Stimulated activated CD4-positive, alpha-beta T cell treated with anti-CD3 and anti-CD28 coated beads, Interleukin-4, amount 100 ng/mL, for 1 hour (primary cell): Measurements from ENCODE around the gene ABCA7.

Source experiments
- DNase-seq: peaks from one replicate; pipeline ENCODE4 v3.0.0-alpha.2; 2020

Gene ABCA7

DNA sequence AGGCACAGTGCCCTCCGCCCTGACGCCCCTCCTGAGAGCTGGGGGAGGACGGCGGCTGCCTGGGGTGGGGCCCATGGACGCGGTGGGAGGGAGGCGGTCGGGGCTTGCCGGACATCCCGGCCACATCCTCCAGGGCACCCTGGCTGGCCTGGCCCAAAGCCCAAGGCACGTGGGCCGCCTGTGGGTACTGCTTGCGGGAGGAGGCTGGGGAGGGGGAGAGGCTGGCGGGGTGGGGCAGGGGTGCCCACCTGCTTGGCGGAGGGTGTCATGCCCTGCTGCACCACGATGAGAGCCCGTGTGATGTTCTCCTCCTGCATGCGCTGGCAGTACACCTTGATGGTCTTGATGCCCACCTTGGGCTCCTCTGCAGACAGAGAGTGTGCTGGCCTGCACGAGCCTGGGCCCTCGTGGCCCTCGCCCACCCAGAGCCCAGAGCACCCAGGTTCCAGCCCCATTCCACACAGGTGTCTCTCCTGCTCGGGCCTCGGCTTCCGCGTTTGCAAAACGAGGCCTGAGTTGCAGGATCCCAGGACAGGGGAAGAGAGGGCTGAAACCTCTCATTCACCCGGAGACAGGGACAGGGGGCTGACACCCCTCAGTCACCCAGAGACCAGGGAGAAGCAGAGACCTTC, 51.8 kb downstream of the ABCA7 start:
- DNase-seq: no peak

DNA sequence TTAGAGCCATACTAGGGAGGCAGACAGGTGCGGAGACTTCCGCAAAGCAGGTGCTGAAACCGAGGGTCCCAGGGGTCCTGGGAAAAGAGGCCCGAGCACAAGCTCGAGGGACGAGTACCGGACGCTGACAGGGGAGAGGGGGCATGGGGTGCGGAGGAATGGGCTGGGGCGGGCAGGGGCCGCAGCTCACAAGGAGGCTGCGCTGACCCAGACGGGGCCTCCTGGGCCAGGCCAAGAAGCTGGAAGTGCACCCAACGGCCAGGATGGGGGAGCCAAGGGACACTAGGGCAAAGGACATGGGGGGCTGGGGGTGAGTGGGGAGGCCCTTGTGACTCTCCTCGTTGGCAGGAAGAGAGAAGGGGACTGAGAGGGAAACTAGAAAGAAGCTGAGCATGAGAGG, 53.4 kb downstream of the ABCA7 start:
- DNase-seq: no peak

DNA sequence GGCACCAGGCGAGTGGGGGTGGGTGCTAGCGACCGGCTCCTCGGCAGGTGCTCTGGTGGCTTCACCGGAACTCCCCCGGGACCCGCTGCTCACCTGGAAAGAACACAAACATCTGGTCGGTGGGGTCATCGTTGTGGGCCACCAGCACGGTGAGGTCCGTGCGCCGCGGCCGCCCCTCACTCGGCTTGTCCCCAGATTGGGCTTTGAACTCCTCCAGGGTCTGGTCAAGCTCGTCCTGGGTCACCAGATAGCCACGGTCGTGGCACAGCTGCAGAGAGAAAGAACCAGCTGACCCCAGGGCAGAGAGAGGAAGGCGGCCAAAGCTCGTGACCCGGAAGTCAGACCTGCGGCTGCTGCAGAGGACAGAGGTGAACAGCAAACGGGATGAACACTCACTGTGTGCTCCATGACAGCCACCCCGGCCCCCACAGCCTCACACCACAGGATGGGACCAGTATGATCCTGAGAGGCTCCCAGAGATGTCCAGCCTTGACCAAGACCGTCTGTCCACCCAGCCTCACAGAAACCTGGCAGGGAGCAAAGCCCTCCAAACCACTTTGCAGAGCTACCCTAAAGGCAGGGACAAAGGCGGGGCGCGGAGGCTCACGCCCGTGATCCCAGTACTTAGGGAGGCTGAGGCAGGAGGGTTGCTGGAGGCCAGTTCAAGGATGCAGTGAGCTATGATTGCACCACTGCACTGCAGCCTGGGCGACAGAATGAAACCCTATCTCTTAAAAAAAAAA, 54.1 kb downstream of the ABCA7 start:
- no peak for DNase-seq

DNA sequence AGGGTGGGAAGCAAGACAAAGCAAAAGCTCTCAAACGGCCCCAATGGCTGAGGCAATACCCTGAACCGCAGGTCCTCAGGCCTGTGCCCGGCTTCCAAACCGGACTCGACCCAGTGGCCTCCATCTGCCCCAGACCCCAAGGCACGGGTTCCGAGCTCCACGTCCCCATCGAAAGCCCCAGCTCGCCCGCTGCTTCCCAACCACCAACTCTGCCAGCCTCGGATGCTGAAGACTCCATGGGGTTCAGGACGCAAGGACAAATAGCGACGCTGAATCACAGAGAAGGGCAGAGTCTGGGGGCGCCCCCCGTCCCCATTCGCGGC, 54.7 kb downstream of the ABCA7 start:
- no peak for DNase-seq

DNA sequence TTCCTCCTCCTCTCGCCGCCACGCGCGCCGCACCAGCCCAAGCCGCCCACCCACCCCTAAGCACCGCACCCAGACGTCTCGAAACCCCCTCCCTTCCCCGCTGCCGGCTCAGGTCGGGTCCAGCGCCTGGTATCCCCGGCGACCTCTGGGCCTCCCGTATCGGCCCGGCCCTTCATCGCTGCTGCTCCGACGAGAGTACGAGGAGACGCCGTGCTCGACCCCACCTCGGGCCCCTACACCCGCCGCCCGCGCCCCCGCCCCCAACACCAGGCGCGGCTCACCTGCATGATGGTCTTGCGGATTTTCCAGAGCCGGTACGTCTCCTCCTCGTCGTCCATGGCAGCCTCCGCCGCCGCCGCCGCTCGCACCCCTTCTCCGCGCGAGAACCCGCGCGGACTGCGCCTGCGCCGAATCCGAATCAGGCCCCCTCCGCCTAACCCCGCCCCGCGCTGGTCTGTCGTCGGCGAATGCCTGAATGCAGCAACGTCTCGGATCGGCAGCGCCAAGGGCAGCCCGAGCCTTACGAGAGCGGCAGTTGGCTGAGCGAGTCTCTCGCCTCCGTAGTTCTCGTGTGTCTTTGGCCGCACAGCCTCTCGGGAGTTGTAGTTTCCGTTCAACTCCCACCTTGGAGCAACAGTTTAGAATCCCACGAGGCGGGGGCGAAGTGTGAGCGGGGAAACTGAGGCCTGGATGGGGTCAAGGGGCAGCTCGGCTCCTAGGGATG, 55.2 kb downstream of the ABCA7 start, which contains the start of gene POLR2E:
POLR2E (minus strand) TSS at position 398 of the 724 bp plus-strand sequence; CDS start at position 338, 60 bp downstream.
- peak; percentile 98 for DNase-seq

DNA sequence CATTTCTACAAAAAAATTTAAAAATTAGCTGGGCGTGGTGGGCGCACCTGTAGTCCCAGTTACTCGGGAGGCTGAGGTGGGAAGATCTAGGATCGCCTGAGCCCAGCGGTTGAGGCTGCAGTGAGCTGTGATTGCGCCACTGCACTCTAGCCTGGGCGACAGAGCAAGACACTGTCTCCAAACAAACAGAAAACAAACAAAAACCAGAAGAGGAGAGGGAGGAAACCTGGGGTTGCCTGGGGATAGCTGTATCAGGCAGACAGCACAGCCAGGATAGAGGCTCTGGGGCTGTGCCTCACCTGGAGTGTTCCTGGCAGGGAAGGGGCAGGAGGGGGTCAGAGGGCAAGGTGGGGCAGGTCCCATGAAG, 57.9 kb downstream of the ABCA7 start:
- no peak for DNase-seq

DNA sequence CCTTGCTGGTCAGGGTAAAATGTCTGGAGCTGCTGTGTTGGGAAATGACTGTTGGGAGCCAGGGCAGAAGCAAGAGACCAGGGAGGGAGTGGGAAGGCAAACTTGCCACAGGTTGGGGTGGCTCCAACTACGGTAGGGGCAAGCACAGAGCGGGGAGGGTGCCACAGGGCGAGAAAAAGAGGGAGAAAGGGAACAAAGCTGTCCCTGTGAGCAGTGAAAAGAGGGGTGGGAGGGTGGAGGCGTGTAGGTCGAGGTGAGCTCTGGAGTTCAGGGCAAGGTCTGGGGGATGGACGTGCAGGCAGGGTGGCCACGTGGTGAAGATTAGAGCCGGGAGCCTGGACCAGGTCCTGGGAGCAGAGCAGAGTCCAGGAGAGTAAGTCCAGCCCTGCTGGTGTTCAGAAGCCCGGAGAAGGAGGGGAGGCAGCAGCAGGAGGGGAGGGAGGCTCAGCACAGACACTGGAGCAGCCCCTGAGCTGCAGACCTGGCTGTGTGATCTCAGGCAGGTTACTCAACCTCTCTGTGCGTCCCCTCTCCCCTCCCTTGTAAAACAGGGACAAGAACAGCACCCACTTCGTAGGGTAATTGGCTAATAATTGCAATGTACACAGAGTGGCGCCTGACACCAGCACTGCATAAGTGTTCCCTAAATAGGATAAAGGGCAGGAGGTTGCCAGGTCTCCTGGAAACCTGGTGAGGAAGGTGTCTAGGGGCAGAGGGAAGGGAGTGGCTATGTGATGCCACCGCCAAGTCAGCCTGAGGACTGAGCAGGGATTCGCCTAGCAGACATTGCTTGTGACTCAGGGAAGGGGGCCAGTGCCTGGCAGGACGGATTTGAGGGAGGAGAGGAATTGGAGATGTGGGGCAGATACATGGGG, 58.5 kb downstream of the ABCA7 start:
- no peak for DNase-seq

DNA sequence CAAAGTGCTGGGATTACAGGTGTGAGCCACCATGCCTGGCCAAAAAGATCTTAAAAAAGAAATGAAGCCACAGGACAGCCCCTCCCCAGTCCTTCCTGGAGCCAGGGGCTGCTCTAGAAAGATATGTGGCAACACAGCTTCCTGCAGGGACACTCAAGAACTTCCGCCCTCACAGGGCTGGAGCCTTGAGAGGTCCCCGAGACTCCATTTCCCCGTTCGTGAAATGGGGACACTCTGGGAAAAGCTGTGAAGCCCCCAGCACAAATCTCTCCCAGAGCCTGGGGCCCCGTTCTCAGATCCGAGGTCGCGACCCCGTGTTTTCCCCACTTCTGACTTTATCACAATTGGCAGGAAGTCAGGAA, 61.4 kb downstream of the ABCA7 start:
- DNase-seq: no peak

DNA sequence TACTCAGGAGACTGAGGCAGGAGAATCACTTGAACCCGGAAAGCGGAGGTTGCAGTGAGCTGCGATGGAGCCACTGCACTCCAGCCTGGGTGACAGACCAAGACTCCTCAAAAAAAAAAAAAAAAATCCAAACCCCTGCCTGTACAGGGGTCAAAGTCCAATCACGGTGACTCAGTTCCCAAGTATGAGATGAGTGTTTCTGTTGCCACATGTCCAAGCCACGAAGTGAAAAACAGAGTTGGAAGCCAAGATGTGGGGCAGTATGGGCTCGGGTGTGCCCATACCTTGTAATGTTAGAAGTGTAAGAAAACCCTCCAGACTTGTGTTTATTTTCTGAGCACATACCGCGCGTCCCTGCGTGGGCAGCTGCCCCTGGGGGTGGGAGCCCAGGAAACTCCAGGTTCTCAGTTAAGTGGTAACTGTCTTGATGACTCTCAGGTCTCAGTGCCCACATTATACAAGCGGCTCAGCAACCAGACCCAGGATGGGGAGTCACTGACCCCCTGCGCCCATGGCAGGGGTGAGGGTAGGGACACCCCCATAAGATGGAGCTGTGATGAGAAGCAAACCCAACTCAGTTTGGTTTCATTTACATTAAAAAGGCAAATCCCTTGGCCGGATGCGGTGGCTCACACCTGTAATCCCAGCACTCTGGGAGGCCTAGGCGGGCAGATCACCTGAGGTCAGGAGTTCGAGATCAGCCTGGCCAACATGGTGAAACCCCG, 62.7 kb downstream of the ABCA7 start:
- DNase-seq: peak; percentile 65

DNA sequence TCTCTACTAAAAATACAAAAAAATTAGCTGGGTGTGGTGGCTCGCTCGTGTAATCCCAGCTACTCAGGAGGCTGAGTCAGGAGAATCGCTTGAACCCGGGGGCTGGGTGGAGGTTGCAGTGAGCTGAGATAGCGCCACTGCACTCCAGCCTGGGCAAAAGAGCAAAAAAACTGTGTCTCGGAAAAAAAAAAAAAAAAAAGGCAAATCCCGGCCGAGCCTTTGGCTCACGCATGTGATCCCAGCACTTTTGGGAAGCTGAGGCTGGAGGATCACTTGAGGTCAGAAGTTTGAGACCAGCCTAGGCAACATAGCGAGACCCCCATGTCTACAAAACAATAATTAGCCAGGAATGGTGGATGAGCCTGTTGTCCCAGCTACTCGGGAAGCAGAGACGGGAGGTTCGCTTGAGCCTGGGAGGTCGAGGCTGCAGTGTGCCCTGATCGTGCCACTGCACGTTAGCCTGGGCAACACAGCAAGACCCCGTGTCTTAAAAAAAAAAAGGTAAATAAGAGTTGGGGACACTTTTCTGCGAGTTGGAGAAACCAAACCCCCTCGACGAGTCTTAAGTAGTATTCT, 63.3 kb downstream of the ABCA7 start:
- DNase-seq: no peak

DNA sequence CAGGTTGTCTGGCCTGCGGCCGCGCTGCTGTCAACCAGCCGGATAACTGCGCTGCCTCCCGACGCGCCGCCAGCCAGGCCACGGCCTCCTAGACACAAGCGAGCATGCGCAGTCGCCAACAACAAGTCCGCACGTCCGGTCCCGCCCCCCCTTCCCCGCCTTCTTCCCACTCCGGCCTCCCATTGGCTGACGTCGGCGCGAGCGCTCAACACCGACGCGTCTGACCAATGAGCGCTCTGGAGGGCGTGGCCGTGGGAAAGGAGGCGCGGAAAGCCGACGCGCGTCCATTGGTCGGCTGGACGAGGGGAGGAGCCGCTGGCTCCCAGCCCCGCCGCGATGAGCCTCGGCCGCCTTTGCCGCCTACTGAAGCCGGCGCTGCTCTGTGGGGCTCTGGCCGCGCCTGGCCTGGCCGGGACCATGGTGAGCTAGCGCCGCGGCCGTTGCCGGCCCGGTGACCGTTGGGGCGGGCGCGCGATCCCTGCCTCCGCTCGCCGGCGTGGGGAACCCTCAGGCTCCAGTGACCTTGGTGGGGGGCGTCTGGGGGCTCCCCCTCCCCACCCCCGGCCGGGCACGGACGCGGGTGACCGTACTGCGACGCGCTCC, 63.9 kb downstream of the ABCA7 start, which contains the start of gene GPX4:
GPX4 (plus strand) TSS at position 287 of the 603 bp plus-strand sequence; CDS start at position 337, 50 bp downstream.
- DNase-seq: peak; percentile 98

DNA sequence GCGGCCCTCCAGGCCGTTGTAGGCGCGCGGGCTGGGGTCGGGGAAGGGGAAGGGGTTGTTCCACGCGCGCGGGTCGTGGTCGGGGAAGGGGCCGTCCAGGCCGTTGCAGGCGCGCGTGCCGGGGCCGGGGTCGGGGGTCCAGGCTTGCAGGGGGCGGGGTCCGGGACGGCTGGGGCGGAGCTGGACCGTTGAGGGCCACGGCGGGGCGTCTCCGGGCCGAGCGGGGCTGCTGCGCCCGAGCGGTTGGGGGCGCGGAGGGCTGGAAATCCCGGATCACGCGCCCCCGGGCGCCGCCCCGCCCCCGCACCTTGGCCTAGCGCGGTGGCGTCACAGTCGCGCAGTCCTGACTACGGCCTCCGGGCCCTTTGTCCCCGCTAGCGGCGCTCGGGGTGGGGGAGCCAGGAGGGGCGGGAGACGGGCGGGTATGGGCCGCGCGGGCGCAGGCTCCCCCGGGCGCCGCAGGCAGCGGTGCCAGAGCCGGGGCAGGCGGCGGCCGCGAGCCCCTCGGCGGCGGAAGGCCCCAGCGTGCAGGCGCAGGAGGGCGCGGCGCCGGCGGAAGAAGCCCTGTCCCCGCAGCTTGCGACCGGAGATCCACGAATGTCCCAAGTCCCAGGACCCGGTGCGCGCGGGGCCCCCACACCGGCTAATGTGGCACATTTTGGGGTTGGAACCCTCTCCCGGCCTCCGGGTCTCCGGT, 64.6 kb downstream of the ABCA7 start:
- peak; percentile 79 for DNase-seq

DNA sequence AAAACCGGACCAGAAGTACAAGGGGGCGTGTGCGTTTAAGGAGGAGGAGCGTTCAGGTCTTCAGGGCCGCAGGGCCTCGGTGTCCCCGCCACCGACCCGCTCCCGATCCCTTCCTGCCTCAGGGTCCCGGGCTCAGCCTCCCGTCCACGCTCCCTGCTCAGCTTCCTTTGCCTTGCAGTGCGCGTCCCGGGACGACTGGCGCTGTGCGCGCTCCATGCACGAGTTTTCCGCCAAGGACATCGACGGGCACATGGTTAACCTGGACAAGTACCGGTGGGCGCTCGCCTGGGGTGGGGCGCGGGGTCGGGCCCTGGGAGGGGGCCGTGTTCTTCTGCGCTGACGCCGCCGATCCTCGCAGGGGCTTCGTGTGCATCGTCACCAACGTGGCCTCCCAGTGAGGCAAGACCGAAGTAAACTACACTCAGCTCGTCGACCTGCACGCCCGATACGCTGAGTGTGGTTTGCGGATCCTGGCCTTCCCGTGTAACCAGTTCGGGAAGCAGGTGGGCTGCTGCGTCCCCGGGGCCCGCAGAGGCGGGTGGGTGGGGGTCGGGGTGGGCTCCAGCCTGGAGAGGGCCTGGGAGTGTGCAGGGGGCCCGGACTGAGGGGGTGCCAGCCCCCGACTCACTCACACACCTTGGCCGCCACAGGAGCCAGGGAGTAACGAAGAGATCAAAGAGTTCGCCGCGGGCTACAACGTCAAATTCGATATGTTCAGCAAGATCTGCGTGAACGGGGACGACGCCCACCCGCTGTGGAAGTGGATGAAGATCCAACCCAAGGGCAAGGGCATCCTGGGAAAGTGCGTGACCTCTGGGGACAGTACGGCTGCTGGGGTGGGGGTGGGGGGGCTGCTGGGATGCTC, 65.3 kb downstream of the ABCA7 start:
- no peak for DNase-seq

DNA sequence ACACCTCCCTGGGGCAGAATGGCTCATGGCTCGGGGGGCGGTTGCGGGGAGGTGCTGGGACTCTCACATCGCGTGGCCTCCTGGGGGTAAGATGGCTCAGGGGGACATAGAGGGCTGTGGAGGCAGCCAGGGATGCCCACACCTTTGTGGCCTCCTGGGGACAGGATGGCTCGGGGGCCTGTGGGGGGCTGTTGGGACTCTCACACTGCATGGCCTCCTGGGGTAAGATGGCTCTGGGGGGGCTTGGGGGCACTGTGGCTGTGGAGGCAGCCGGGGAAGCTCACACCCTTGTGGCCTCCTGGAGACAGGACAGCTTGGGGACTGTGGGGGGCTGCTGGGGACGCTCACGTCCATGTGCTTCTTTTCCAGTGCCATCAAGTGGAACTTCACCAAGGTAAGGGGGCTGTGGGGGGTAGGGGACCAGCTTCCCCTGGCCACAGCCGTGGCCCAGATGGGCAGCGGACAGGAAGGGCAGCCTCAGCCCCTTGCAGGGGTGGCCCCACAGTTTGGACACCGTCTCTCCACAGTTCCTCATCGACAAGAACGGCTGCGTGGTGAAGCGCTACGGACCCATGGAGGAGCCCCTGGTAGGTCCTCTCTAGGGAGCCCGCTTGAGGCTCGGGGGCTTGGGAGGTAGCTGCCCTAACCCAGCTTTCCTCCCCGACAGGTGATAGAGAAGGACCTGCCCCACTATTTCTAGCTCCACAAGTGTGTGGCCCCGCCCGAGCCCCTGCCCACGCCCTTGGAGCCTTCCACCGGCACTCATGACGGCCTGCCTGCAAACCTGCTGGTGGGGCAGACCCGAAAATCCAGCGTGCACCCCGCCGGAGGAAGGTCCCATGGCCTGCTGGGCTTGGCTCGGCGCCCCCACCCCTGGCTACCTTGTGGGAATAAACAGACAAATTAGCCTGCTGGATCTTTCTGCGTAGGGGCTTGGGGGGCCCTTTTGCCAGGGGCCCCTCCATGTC, 66.2 kb downstream of the ABCA7 start:
- no peak for DNase-seq

DNA sequence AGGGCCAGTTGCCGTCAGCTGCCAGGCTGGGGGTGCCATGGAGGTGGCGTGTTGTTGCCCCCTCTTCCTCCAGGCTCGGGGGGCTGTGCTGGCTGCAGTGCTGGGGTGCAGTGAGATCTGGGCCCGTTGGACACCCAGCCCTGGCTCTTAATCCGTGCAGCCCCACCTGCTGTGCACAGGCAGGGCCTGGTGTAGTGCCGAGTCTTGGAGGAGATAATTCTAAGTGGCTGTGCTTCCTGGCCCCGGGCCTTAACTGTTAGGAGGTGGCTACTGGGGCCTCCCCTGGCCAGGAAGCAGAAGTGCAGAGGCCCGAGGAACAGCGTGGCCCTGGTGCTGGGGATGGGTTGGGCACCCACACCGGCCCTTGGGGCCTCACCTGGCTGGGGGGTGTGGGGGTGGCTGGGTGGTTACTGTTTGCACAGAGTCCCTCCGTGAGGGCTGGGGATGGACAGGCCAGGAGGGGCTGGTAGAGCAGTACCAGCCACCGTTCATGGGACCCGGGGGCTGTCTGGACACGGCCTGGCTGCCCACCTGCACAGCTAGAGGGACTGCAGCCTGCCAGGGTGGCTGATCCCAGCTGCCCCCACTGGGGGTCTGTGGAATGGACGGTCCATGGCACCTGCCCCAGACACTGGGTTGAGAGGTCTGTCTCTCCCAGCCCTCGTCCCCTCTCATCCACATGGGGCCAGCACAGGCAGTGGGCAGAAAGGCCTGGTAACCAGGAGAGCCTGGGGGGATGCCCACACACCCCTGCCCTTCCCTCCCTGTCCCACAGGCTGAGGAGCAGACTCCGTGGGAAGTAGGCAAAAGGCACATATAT, 67.1 kb downstream of the ABCA7 start:
- no peak for DNase-seq

DNA sequence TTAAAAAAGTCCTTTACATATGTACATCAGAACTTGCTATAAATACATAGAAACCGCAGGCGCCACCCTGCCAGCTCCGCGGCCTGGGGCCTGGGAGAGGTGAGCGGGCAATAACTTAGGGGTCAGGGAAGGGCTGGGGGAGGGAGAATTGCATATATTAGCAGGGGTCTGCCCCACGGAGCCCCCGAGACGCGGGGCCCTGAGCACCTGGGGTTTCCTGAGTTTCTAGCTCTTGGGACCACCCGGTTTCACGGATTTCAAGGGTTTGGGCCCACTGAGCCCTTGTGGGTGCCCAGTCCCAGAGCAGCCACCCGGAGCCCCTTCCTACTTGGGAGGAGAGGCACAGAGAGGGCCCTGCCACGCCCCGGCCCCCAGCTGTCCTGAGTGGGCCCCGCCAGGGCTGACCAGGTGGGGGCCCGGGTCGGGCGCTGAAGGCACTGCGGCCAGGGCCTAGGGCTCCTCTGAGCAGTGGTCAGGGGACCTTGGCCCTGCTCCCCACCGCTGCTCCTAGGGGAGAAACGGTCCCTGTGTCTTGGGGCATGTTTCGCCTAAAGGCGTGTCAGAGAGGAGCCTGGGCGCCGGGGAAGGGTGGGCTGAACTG, 67.9 kb downstream of the ABCA7 start:
- DNase-seq: no peak

DNA sequence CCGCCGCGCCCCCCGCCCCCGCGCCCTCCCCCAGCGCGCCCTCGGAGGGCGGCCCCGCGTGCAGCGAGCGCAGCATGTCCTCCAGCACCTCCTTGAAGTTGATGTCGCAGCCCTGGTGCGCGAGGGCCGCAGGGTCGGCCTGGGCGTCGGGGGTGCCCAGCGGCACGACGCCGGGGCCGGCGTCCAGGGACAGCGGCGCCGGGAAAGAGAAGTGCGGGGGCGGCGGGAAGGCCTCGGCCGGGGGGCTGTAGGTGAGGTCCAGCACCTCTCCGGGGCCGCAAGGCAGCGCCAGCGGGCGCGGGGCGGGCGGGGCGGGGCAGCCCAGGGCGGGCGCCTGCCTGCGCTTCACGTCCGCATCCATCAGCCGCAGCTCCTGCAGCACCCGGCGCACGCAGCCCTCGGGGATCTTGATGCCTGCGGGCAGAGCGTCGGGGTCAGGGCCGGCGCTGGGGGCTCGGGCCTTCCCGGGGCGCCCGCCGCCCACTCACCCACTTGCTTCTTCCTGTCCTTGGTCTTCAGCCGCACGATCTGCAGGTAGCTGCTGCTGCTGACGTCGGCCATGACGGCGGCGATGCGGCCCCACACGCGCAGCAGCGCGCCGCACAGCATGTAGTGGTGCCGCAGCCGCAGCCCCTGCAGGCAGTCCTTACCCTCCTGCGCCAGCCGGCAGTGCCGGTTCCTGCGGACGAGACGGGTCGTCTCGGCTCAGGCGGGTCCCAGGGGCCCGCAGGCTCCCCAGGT, 68.6 kb downstream of the ABCA7 start:
- no peak for DNase-seq
